ENCODE measurements around the gene MUC5AC.
"Not testable (repeated sequence)": the region's sequence is repeated elsewhere in the genome, so short reads cannot be mapped to it uniquely, and the experiment has no call there.

The MUC5AC gene

GRCh38 chr11:1150769-1151365, 6.9 kb upstream of the MUC5AC start:
- no peak overlapping the region for H3K4me3 ChIP-seq (ENCODE audit: low read length)
- peak; percentile 18 for DNase-seq (ENCODE audit: low read depth)
- TF ChIP-seq CTCF (conservative IDR thresholded peaks at IDR 0.05; ENCODE audit: low read length), result no peak

- TF ChIP-seq CTCF (conservative IDR thresholded peaks at IDR 0.05; ENCODE audit: low read length), result no peak
- H3K4me3 ChIP-seq (ENCODE audit: low read length), result no peak overlapping the region
- no peak for DNase-seq (ENCODE audit: low read depth)
These were observed 6.1 kb upstream of the MUC5AC start for GRCh38 chr11:1151366-1152315.

- no peak for TF ChIP-seq CTCF (conservative IDR thresholded peaks at IDR 0.05; ENCODE audit: low read length)
- H3K4me3 ChIP-seq (ENCODE audit: low read length), result no peak overlapping the region
- DNase-seq (ENCODE audit: low read depth), result peak; percentile 11
These were observed 5.2 kb upstream of the MUC5AC start for GRCh38 chr11:1152316-1153104.

- no peak overlapping the region for H3K4me3 ChIP-seq (ENCODE audit: low read length)
- no peak for TF ChIP-seq CTCF (conservative IDR thresholded peaks at IDR 0.05; ENCODE audit: low read length)
- DNase-seq (ENCODE audit: low read depth), result no peak
These were observed 4.4 kb upstream of the MUC5AC start for GRCh38 chr11:1153105-1153950.

GRCh38 chr11:1153951-1154493, 3.7 kb upstream of the MUC5AC start:
- DNase-seq (ENCODE audit: low read depth), result peak; percentile 89
- TF ChIP-seq CTCF (conservative IDR thresholded peaks at IDR 0.05; ENCODE audit: low read length), result no peak
- no peak overlapping the region for H3K4me3 ChIP-seq (ENCODE audit: low read length)

- H3K4me3 ChIP-seq (ENCODE audit: low read length); DNase-seq (ENCODE audit: low read depth): not testable (repeated sequence)
These were observed 3.1 kb upstream of the MUC5AC start for GRCh38 chr11:1154656-1155055.
